Retinal pigment epithelial cell (primary cell): Measurements from ENCODE around the gene RABGEF1.
A peak's percentile ranks its signal among the peaks of the same experiment; 100 is the strongest.
"Not testable (repeated sequence)": the region's sequence is repeated elsewhere in the genome, so short reads cannot be mapped to it uniquely, and the experiment has no call there.

ENCODE experiments used
- DNase-seq: peaks from one replicate; pipeline ENCODE4 v3.0.0-alpha.2; 2010; ENCODE audit warnings: low read depth
- H3K4me3 ChIP-seq: 2 replicates; pipeline ENCODE4 v1.5.1; 2011; ENCODE audit warnings: mild to moderate bottlenecking, low read length, control low read depth, moderate library complexity
- CTCF ChIP-seq: conservative IDR thresholded peaks from 2 replicates; pipeline ENCODE4 v1.5.1; 2011; ENCODE audit warnings: low read depth, low read length, control low read depth, inconsistent platforms

The RABGEF1 gene

GRCh38 chr7:66826649-66827048 is 86.1 kb downstream of the RABGEF1 start:
- DNase-seq = no peak
- no peak overlapping the region for H3K4me3 ChIP-seq
- no peak for TF ChIP-seq CTCF

GRCh38 chr7:66830976-66831375 is 90.4 kb downstream of the RABGEF1 start:
- not testable (repeated sequence) for DNase-seq, H3K4me3 ChIP-seq

GRCh38 chr7:66832531-66833351 is 92.2 kb downstream of the RABGEF1 start:
- no peak for DNase-seq
- no peak for TF ChIP-seq CTCF
- no peak overlapping the region for H3K4me3 ChIP-seq

GRCh38 chr7:66837007-66837406 is 96.5 kb downstream of the RABGEF1 start:
- TF ChIP-seq CTCF = peak; percentile 53
- no peak for DNase-seq
- H3K4me3 ChIP-seq = no peak overlapping the region

GRCh38 chr7:66837661-66838060 is 97.1 kb downstream of the RABGEF1 start:
- H3K4me3 ChIP-seq = no peak overlapping the region
- TF ChIP-seq CTCF = no peak
- DNase-seq = no peak

- no peak for TF ChIP-seq CTCF
- DNase-seq = no peak
- no peak overlapping the region for H3K4me3 ChIP-seq
These were observed 99.3 kb downstream of the RABGEF1 start for GRCh38 chr7:66839814-66840213.

- no peak for DNase-seq
- TF ChIP-seq CTCF = no peak
- no peak overlapping the region for H3K4me3 ChIP-seq
These were observed 99.8 kb downstream of the RABGEF1 start for GRCh38 chr7:66840316-66840715.

- TF ChIP-seq CTCF = no peak
- no peak overlapping the region for H3K4me3 ChIP-seq
- no peak for DNase-seq
These were observed 101.4 kb downstream of the RABGEF1 start for GRCh38 chr7:66841898-66842297.

- peak overlapping the region; percentile 86 for H3K4me3 ChIP-seq
- DNase-seq = not testable (repeated sequence)
These were observed 103.0 kb downstream of the RABGEF1 start for GRCh38 chr7:66843492-66843891.
